ENCODE measurements around the gene GLOD5. TPM values are rescaled to one million over a fixed set of nuclear protein-coding genes. Genes with fewer than 3 reads are reported as not detected.
A peak's percentile ranks its signal among the peaks of the same experiment; 100 is the strongest.

The GLOD5 gene
- 3.9 TPM for polyA plus RNA-seq
- long read RNA-seq, donor 1, partial matches to known transcripts = 0 of 1 reads
- long read RNA-seq, donor 1, other reads (novel, unspliced or antisense) = 0 of 1 reads
- long read RNA-seq, donor 2, partial matches to known transcripts = 0 of 2 reads
- long read RNA-seq, donor 2, other reads (novel, unspliced or antisense) = 0 of 2 reads
- long read RNA-seq, donor 3, partial matches to known transcripts = 0 of 4 reads
- long read RNA-seq, donor 3, other reads (novel, unspliced or antisense) = 0 of 4 reads
- long read RNA-seq, donor 4 = 0 reads
- long read RNA-seq, donor 5, partial matches to known transcripts = 0 of 2 reads
- long read RNA-seq, donor 5, other reads (novel, unspliced or antisense) = 0 of 2 reads
- long read RNA-seq, donor 6, partial matches to known transcripts = 1,182 of 1,236 reads
- long read RNA-seq, donor 6, other reads (novel, unspliced or antisense) = 54 of 1,236 reads
- long read RNA-seq, donor 7, partial matches to known transcripts = 0 of 2 reads
- long read RNA-seq, donor 7, other reads (novel, unspliced or antisense) = 0 of 2 reads
- long read RNA-seq, donor 8 = 0 reads
- long read RNA-seq, donor 9, partial matches to known transcripts = 0 of 3 reads
- long read RNA-seq, donor 9, other reads (novel, unspliced or antisense) = 0 of 3 reads
- long read RNA-seq, donor 10, partial matches to known transcripts = 0 of 2 reads
- long read RNA-seq, donor 10, other reads (novel, unspliced or antisense) = 0 of 2 reads
- long read RNA-seq, donor 11, partial matches to known transcripts = 0 of 1 reads
- long read RNA-seq, donor 11, other reads (novel, unspliced or antisense) = 0 of 1 reads

DNA sequence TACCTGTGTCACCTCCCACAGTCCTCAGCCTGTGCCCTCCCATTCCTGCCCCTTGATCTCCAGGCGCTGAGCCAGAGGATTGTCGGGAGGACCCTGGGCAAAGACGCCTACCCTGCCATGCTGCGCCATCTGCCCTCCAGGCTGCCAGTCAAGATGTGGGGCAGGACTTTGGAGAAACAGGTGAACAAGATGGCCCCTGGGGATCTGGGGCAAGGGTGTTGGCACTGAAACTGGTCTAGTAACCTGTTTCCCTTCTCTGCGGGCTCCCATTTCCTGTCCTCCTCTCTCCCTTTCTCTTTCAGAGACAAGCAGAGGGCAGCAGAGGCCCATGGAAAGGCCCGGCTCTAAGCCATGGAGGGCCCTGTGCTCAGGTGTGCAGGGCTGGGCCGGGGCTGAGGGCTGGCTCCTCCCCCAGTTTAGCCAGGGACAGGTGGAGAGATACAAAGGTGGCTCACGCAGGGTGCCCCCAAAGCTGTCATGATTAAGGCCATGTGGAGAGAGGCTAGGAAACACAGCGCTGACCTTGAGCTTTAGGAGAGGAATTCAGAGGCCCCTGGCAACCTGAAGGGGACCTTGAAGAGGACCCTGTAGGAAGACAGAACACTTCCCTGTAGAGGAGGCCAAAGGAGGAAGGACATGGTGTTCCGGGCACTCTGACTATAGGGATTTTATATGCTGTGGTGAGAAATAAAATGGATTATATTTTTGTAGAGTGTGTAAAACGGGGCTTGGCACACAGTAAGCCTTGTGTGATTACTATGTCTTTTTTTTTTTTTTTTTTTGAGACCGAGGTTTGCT is at the start of gene GLOD5:
Gene GLOD5 (plus strand): TSS at position 74 of the 798 bp plus-strand sequence. CDS start 44 bp downstream, at position 118.
- no peaks in the 10 kb centered on the region for H3K36me3 ChIP-seq (ENCODE audit: control insufficient read depth, insufficient read depth, low read length)
- H3K4me3 ChIP-seq (ENCODE audit: low read length) = peak within 1 kb of the TSS; percentile 3
- peak; percentile 64 to 84 for DNase-seq
- H3K27ac ChIP-seq (ENCODE audit: low read length) = peak within 1 kb of the TSS; percentile 57
- H3K4me1 ChIP-seq (ENCODE audit: control insufficient read depth, insufficient read depth, low read length) = peaks cover 4% of the 10 kb centered on the region
- no CpG with 5 or more reads among the region's 12 CpGs for WGBS (ENCODE audit: insufficient coverage, low lambda C conversion rate)
- no peaks in the 10 kb centered on the region for H3K27me3 ChIP-seq (ENCODE audit: control insufficient read depth, insufficient read depth, low read length)
- H3K9me3 ChIP-seq (ENCODE audit: control insufficient read depth, low read depth, low read length) = no peaks in the 10 kb centered on the region

DNA sequence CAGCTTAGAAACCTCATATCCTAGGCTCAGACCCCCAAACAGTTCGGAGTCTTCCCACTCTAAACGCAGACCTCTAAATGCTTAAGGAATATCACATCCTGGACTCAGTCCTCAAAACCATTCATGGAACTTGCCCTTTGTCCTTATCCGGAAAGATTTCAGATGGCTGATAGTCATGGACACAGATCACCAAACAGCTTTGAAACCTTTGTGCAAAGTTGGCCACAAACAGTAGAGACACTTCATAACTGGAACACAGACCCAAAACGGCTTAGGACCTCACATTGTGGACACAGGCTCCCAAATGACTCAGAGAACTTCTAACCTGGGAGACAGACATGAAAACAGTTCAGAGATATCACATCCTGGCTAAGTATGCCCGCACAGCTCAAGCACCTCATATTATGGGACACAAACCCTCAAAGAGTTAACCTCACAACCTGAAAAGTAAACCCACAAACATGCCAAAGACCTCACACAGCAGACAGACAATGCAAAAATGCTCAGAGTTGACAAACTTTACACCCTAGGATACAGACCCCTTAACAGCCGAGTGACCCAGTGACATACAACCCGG is 49.5 kb upstream of the GLOD5 start:
- no peak overlapping the region for H3K27ac ChIP-seq (ENCODE audit: low read length)
- peaks cover 5% of the 10 kb centered on the region for H3K36me3 ChIP-seq (ENCODE audit: control insufficient read depth, insufficient read depth, low read length)
- H3K4me1 ChIP-seq (ENCODE audit: control insufficient read depth, insufficient read depth, low read length) = no peaks in the 10 kb centered on the region
- DNase-seq = no peak
- H3K9me3 ChIP-seq (ENCODE audit: control insufficient read depth, low read depth, low read length) = no peaks in the 10 kb centered on the region
- no peaks in the 10 kb centered on the region for H3K27me3 ChIP-seq (ENCODE audit: control insufficient read depth, insufficient read depth, low read length)
- WGBS (ENCODE audit: insufficient coverage, low lambda C conversion rate) = no CpG with 5 or more reads among the region's 7 CpGs
- no peak overlapping the region for H3K4me3 ChIP-seq (ENCODE audit: low read length)

DNA sequence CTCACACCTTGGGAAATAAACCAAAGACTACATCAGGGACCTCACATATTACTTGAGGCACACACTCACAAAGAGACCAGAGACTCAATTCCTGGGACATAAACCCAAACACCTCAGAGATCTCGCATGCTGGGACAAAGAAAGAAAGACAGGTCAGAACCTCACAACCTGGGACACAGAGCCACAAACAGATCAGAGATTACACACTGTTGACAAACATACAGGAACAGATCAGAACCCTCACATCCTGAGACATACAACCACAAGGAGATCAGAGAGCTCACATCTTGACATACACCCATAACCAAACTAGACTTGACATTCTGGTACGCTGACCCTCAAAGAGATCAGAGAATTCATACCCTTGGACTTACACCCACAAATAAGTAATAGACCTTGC is 47.7 kb upstream of the GLOD5 start:
- Histone ChIP-seq H3K27me3 (ENCODE audit: control insufficient read depth, insufficient read depth, low read length) (no peaks in the 10 kb centered on the region), H3K4me3 (ENCODE audit: low read length) (no peak overlapping the region), H3K27ac (ENCODE audit: low read length) (no peak overlapping the region), H3K4me1 (ENCODE audit: control insufficient read depth, insufficient read depth, low read length) (no peaks in the 10 kb centered on the region), H3K9me3 (ENCODE audit: control insufficient read depth, low read depth, low read length) (no peaks in the 10 kb centered on the region), H3K36me3 (ENCODE audit: control insufficient read depth, insufficient read depth, low read length) (no peaks in the 10 kb centered on the region)
- no CpG with 5 or more reads among the region's 2 CpGs for WGBS (ENCODE audit: insufficient coverage, low lambda C conversion rate)
- no peak for DNase-seq

DNA sequence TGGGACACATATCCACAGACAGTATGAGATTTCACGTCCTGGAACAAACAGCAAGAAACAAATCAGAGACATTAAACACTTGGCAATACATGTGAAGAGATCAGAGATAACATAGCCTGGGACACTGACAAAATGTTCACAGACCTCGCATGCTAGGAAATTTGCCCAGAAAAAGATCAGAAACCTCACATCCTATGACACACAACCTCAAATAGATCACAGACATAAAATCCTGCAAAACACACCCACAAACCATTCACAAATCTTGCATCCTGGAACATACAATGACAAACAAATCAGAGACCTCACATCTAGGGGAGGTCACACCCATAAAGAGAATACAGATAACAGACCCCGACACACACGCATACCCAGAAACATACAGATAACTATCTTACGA is 47.0 kb upstream of the GLOD5 start:
- Histone ChIP-seq H3K4me1 (ENCODE audit: control insufficient read depth, insufficient read depth, low read length) (no peaks in the 10 kb centered on the region), H3K27ac (ENCODE audit: low read length) (no peak overlapping the region), H3K4me3 (ENCODE audit: low read length) (no peak overlapping the region), H3K9me3 (ENCODE audit: control insufficient read depth, low read depth, low read length) (no peaks in the 10 kb centered on the region), H3K36me3 (ENCODE audit: control insufficient read depth, insufficient read depth, low read length) (no peaks in the 10 kb centered on the region), H3K27me3 (ENCODE audit: control insufficient read depth, insufficient read depth, low read length) (no peaks in the 10 kb centered on the region)
- DNase-seq = no peak
- WGBS (ENCODE audit: insufficient coverage, low lambda C conversion rate) = no CpG with 5 or more reads among the region's 5 CpGs

DNA sequence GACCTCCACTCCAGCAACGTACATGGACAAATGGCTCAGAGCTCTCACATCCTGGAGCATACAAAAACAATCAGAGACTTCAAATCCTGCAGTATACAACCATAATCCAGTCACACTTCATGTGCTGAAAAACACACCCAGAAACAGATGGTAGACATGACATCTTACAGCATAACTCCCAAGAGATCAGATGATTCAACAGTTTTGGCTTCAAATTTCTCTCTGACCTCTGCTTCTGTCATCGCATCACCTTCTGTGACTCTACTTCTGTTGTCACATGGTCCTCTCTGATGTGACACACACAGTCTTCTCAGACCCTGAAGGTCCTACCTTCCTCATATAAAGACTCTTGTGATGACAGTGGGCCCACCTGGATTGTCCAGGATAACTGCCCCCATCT is 46.5 kb upstream of the GLOD5 start:
- H3K4me1 ChIP-seq (ENCODE audit: control insufficient read depth, insufficient read depth, low read length) = no peaks in the 10 kb centered on the region
- no peaks in the 10 kb centered on the region for H3K36me3 ChIP-seq (ENCODE audit: control insufficient read depth, insufficient read depth, low read length)
- no peak overlapping the region for H3K4me3 ChIP-seq (ENCODE audit: low read length)
- no peak for DNase-seq
- no peaks in the 10 kb centered on the region for H3K9me3 ChIP-seq (ENCODE audit: control insufficient read depth, low read depth, low read length)
- WGBS (ENCODE audit: insufficient coverage, low lambda C conversion rate) = no CpG with 5 or more reads among the region's 2 CpGs
- H3K27me3 ChIP-seq (ENCODE audit: control insufficient read depth, insufficient read depth, low read length) = no peaks in the 10 kb centered on the region
- H3K27ac ChIP-seq (ENCODE audit: low read length) = no peak overlapping the region

DNA sequence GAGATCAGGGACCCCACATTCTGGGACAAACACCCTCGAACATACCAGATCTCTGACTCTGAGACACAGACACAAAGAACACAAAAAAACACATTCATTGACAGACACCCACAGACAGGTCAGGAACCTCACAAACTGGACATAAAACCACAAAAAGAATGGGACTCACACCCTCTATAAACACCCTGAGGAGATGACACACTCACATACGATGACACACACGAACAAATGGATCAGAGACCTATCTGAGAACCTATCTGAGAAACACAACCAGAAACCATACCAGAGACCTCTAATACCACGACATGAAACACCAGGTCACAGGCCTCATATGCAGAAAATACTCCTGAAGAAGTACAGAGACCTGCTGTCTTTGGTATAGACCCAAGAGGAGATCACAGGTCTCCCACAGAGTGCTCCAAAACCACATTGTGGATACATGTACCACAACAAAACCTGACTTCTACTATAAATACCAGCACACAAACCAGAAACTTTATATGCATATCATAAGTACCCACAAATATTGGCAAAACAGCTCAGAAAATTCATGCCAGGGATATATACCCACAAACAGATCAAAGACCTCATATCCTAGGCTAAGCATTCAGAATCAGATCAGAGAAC is 45.6 kb upstream of the GLOD5 start:
- WGBS (ENCODE audit: insufficient coverage, low lambda C conversion rate) = no CpG with 5 or more reads among the region's 4 CpGs
- H3K27ac ChIP-seq (ENCODE audit: low read length) = no peak overlapping the region
- DNase-seq = no peak

DNA sequence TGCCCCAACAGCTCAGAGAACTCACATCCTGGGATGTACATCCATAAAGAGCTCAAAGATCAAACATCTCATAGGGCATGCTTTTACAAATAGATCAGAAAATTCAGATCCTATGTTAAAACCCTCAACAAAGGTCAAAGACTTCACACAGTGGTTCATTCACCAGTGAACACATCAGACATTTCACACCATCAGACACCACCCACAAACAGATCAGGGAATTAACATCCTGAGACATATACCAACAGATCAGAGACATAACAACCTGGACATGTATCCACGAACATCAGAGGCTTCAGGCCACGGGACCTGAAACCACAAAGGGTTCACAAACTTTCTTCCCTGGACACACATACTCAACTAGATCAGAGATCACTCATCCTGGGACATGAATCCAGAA is 41.6 kb upstream of the GLOD5 start:
- no peaks in the 10 kb centered on the region for H3K36me3 ChIP-seq (ENCODE audit: control insufficient read depth, insufficient read depth, low read length)
- no peaks in the 10 kb centered on the region for H3K4me1 ChIP-seq (ENCODE audit: control insufficient read depth, insufficient read depth, low read length)
- H3K4me3 ChIP-seq (ENCODE audit: low read length) = no peak overlapping the region
- H3K9me3 ChIP-seq (ENCODE audit: control insufficient read depth, low read depth, low read length) = no peaks in the 10 kb centered on the region
- WGBS (ENCODE audit: insufficient coverage, low lambda C conversion rate) = no CpG with 5 or more reads among the region's 2 CpGs
- no peaks in the 10 kb centered on the region for H3K27me3 ChIP-seq (ENCODE audit: control insufficient read depth, insufficient read depth, low read length)
- no peak for DNase-seq
- no peak overlapping the region for H3K27ac ChIP-seq (ENCODE audit: low read length)

More for the DNA sequence above, 45.6 kb upstream of the GLOD5 start:
- Histone ChIP-seq H3K27me3 (ENCODE audit: control insufficient read depth, insufficient read depth, low read length) (no peaks in the 10 kb centered on the region), H3K4me3 (ENCODE audit: low read length) (no peak overlapping the region), H3K4me1 (ENCODE audit: control insufficient read depth, insufficient read depth, low read length) (no peaks in the 10 kb centered on the region), H3K36me3 (ENCODE audit: control insufficient read depth, insufficient read depth, low read length) (no peaks in the 10 kb centered on the region), H3K9me3 (ENCODE audit: control insufficient read depth, low read depth, low read length) (no peaks in the 10 kb centered on the region)

DNA sequence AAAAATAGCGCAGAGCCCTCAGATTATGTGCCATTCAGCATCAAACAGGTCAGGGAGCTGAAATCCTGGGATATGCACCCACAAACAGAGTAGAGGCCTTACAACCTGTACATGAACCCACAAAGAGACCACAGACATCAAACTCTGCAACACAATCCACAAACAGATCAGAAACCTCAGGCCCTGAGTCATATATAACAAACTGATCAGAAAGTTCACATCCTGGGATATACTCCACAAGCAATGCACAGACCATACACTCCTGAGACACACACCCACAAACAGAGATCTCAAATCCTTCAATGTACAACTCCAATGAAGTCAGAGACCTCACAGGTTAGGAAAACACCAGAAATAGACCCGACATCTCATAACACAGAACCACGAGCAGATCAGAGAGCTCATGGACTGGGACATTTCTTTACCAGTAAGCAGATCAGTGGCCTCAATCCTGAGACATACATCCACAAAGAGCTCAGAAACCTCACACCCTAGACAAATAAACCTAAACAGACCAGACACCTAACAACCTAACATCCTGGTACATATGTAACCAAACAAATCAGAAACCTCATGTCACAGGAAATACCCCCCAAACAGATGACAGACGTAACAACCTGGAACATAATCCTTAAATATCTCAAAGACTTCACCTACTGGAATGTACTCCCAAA is 40.8 kb upstream of the GLOD5 start:
- DNase-seq = no peak
- no peaks in the 10 kb centered on the region for H3K27me3 ChIP-seq (ENCODE audit: control insufficient read depth, insufficient read depth, low read length)
- WGBS (ENCODE audit: insufficient coverage, low lambda C conversion rate) = no CpG with 5 or more reads among the region's 4 CpGs
- H3K9me3 ChIP-seq (ENCODE audit: control insufficient read depth, low read depth, low read length) = no peaks in the 10 kb centered on the region
- no peaks in the 10 kb centered on the region for H3K36me3 ChIP-seq (ENCODE audit: control insufficient read depth, insufficient read depth, low read length)
- H3K27ac ChIP-seq (ENCODE audit: low read length) = no peak overlapping the region
- H3K4me1 ChIP-seq (ENCODE audit: control insufficient read depth, insufficient read depth, low read length) = no peaks in the 10 kb centered on the region
- no peak overlapping the region for H3K4me3 ChIP-seq (ENCODE audit: low read length)

DNA sequence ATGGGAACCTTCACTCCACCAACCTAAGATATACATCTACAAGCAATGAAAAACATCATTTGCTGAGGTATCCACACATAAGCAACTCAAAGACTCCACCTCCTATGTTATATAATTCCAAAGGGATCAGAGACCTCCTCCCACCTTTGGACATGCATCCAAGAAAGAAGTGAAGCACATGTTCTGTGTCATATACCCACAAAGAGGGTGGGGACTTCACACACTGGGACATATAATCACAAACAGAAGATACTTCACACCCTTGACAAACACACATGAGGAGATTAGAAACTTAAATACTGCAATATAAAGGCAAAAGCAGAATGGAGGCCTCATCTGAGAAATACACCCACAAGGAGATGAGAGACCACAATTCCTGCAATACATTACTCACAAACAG is 39.6 kb upstream of the GLOD5 start:
- no peaks in the 10 kb centered on the region for H3K9me3 ChIP-seq (ENCODE audit: control insufficient read depth, low read depth, low read length)
- no peaks in the 10 kb centered on the region for H3K27me3 ChIP-seq (ENCODE audit: control insufficient read depth, insufficient read depth, low read length)
- no peak overlapping the region for H3K27ac ChIP-seq (ENCODE audit: low read length)
- no peak for DNase-seq
- no peak overlapping the region for H3K4me3 ChIP-seq (ENCODE audit: low read length)
- H3K36me3 ChIP-seq (ENCODE audit: control insufficient read depth, insufficient read depth, low read length) = no peaks in the 10 kb centered on the region
- no peaks in the 10 kb centered on the region for H3K4me1 ChIP-seq (ENCODE audit: control insufficient read depth, insufficient read depth, low read length)

Measured in large intestine (tissue), 12 donors.